Measurements from ENCODE around the gene BAZ2B.

Gene BAZ2B

DNA sequence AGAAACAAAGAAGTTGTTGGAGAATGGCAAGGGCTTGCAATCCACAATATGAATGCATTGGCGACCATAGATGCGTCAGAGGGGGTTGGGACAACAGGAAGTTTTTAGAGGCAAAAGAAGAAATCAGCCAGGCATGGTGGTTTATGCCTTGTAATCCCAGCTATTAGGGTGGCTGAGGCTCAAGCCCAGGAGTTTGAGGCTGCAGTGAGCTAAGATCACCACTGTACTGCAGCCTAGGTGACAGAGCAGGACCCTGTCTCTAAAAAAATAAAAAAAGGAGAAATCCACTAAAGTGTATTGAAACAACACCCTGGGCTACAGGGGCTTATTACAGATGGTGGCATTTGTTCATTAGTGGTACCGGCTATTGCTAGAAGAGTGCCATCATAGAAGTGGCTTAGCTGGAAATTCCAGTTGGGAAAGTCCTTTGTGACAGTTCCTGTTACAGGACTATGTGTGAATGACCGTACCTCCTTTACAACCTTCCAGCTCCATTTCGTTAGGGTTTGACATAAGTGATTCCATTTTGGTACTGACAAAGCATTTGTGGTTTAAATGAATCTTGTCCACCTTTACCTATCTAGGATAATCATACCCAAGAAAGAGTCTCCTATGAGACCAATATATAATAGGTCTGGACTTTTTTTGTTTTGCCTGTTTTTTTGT is 319.2 kb downstream of the BAZ2B start:
- no peak for DNase-seq

- no peak for DNase-seq
Observed at GRCh38 chr2:159292157-159292556, 324.2 kb downstream of the BAZ2B start.

GRCh38 chr2:159290289-159290907 is 325.9 kb downstream of the BAZ2B start:
- peak; percentile 12 to 31 for DNase-seq

GRCh38 chr2:159287733-159288132 is 328.6 kb downstream of the BAZ2B start:
- no peak for DNase-seq

DNA sequence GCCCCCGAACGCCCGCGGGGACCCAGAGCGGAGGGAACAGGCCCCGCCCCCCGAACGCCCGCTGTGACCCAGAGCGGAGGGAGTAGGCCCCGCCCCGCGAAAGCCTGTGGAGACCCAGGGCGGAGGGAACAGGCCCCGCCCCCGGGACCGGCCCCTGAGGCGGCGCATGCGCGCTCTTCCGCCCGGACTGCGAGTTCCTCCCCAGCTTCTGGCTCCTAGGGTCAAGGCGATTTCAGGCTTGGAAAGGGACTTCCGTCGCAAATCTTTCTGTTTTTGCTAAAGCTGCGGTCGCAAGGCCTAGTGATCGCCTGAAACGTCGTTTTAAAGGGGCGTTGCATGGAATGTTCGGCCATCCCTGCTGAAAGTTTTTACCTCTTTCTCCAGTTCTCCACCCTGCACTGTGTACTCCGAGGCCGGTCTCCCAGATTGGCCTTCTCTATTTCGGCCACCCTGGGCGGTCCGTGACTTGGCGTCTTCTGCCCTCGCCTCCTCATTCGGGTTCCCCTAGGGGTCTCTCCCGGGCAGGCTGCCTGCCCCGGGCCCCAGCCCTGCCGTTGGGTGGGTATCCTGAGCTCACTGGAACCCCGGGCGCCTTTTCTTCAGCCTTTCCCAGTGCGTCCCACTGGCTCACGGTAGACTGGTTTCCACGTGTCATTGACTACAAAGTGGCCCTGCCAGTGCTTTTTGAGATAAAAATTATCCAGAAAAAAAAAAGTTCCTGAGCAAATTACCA is 329.5 kb downstream of the BAZ2B start:
- peak; percentile 98 for DNase-seq

- peak; percentile 7 to 14 for DNase-seq
Observed at GRCh38 chr2:159285929-159286708, 330.2 kb downstream of the BAZ2B start, which contains the start of gene WDSUB1. Gene WDSUB1, minus strand, starts transcription at chr2:159286703. Its CDS starts 3,634 bp downstream, at chr2:159283069.

DNA sequence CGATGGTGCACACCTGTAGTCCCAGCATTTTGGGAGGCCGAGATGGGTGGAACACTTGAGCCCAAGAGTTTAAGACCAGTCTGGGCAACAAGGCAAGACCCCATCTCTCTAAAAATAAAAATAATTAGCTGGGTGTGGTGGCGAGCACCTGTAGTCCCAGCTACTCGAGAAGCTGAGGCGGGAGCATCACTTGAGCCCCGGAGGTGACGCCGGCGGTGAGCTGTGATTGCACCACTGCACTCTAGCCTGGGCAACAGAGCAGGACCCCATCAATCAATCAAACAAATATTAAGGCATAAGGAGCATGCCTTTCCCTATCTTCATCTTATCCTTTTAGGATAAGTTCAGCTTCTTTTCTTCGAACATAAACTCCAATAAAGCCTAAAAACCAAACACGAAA is 330.9 kb downstream of the BAZ2B start:
- DNase-seq = no peak

- DNase-seq = no peak
Observed at GRCh38 chr2:159283529-159283928, 332.8 kb downstream of the BAZ2B start.

GRCh38 chr2:159281002-159281401 is 335.3 kb downstream of the BAZ2B start:
- DNase-seq = no peak

- DNase-seq = no peak
Observed at GRCh38 chr2:159279700-159280099, 336.6 kb downstream of the BAZ2B start.

- DNase-seq = no peak
Observed at GRCh38 chr2:159275111-159275510, 341.2 kb downstream of the BAZ2B start.

GRCh38 chr2:159272156-159272555 is 344.2 kb downstream of the BAZ2B start:
- no peak for DNase-seq

DNA sequence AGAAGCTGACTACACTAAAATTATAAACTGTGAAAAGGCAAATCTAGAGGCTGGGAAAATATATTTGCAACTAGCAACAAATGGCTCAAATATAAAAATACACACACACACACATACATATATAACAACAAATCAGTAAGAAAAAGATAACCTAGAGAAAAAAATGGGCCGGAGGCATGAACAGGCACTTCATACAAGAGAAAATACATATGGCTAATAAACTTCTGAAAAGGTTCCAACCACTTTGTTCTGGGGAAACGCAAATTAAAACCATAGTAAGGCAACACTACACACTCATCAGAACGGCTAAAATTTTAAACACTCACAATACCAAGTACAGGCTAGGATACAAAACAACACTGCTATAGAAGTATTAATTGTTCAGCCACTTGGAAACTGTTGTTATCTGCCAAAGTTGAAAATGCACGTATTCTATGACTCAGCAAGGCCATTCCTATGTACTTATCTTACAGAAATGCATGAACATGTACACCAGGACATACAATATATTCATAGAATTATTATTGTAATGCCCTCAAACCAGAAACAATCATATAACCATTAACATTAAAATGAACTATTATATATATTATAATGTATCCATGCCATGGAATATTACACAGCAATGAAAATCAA is 345.5 kb downstream of the BAZ2B start:
- DNase-seq = no peak
